Astrocyte (in vitro differentiated cells and primary cell): ENCODE data around the gene CFC1.
"Not testable (repeated sequence)": the region's sequence is repeated elsewhere in the genome, so short reads cannot be mapped to it uniquely, and the experiment has no call there.

Experiments
- EZH2 ChIP-seq: IDR thresholded peaks from 2 replicates; pipeline ENCODE4 v1.6.1; 2012; ENCODE audit warnings: mild to moderate bottlenecking, low read length, inconsistent platforms; ENCODE audit not compliant: insufficient read depth
- TF ChIP-seq, protein P1 (sequence below): IDR thresholded peaks from 2 replicates; pipeline ENCODE4 v1.5.1; 2011; ENCODE audit warnings: low read depth, mild to moderate bottlenecking, inconsistent platforms, low read length, moderate library complexity; ENCODE audit not compliant: insufficient read depth

DNA sequence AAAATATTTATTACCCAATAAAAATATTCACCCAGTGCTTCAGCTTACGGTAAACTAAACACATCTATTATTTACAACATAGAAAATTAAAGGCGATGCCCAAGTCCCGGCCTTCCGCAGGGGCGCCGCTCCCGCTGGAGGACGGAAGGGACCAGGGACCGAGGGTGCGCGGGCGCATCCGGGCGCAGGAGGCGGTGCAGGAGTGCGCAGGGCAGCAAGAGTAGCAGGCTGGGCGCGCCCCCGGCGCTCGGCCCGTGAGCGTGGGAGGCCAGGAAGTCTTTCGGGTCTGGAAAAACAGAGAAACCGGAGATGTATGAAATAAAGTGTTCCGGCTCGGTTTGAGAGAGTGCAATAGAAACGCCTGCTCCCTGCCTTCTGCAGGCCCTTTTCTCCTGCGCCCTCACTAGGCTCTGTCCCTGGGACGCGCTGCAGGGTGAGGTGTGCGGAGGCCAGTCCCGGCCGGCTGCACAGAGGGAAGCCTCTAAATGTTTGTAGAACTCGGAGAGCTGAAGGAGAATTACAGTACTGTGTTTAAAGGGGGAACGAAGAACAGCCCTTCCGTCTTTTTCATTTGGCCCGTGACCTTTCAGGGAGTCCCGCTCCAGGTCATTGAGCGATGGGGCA lies 6.5 kb downstream of the CFC1 start:
- TF ChIP-seq EZH2 = not testable (repeated sequence)
- TF ChIP-seq, protein P1, sequence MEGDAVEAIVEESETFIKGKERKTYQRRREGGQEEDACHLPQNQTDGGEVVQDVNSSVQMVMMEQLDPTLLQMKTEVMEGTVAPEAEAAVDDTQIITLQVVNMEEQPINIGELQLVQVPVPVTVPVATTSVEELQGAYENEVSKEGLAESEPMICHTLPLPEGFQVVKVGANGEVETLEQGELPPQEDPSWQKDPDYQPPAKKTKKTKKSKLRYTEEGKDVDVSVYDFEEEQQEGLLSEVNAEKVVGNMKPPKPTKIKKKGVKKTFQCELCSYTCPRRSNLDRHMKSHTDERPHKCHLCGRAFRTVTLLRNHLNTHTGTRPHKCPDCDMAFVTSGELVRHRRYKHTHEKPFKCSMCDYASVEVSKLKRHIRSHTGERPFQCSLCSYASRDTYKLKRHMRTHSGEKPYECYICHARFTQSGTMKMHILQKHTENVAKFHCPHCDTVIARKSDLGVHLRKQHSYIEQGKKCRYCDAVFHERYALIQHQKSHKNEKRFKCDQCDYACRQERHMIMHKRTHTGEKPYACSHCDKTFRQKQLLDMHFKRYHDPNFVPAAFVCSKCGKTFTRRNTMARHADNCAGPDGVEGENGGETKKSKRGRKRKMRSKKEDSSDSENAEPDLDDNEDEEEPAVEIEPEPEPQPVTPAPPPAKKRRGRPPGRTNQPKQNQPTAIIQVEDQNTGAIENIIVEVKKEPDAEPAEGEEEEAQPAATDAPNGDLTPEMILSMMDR = not testable (repeated sequence)
